K562 (cell line): ENCODE results near the gene LTBP1. TPM values are rescaled to one million over a fixed set of nuclear protein-coding genes. Genes with fewer than 3 reads are reported as not detected.
A peak's percentile ranks its signal among the peaks of the same experiment; 100 is the strongest.

ENCODE experiments used
- ATAC-seq: fragments of 200-7000 bp; cut with Tn5 transposase; 3 replicates; pipeline ENCODE4 v1.9.1; 2020; ENCODE audit warnings: moderate library complexity
- BruUV-seq: library from RNA; stranded (reverse); fragments of 400-500 nt; replicated peaks from 2 replicates; lab custom pipeline; 2021; lab: Mats Ljungman, UMichigan
- CTCF ChIA-PET: fragments of 300-600 bp; formaldehyde crosslinking; extraction: SDS; loops from one replicate; lab custom pipeline; 2021; ENCODE audit warnings: low intra/inter-chr PET ratio; lab: Yijun Ruan, JAX
- POLR2A ChIA-PET: fragments of 300-600, 350-650 bp; sonication (Branson Sonifier 250); formaldehyde crosslinking; extraction: SDS; loops from one replicate; lab custom pipeline; 2021; ENCODE audit warnings: antibody characterized with exemption, inconsistent platforms; lab: Yijun Ruan, JAX
- DNase-seq, 4 experiments: peaks; one replicate each; pipeline versions ENCODE4 v3.0.0 to v3.0.0-alpha.2; 2011 to 2018; ENCODE audit warnings: low spot score in 3 of 4, mixed read lengths in 3 of 4; ENCODE audit errors: extremely low read depth in 1 of 4
- FAIRE-seq: peaks from 2 replicates; lab custom pipeline; 2011; peaks lifted over from hg19 to GRCh38; lab: Jason Lieb, UNC
- H2AFZ ChIP-seq: 2 replicates; pipeline ENCODE4 v1.6.0; 2011; ENCODE audit warnings: low read depth, low read length, control low read depth, inconsistent platforms
- H3K27ac ChIP-seq: fragments of 200-600 bp; 3 replicates; pipeline ENCODE4 v1.8.0; 2011; ENCODE audit warnings: low read depth, mild to moderate bottlenecking, control low read depth, inconsistent platforms, low read length, moderate library complexity, mixed read lengths; ENCODE audit errors: extremely low read depth
- H3K27me3 ChIP-seq, 2 experiments: fragments of 300-600 bp in 1 of 2; 2 replicates in 1 of 2; 3 replicates in 1 of 2; pipeline versions ENCODE4 v1.6.0 to v1.8.0; 2011; ENCODE audit warnings: inconsistent platforms in 2 of 2, low read length in 2 of 2, mild to moderate bottlenecking in 1 of 2, mixed read lengths in 1 of 2, moderate library complexity in 1 of 2; ENCODE audit not compliant: control insufficient read depth in 2 of 2, insufficient read depth in 2 of 2
- H3K36me3 ChIP-seq: fragments of 300-600 bp; 3 replicates; pipeline ENCODE4 v1.8.0; 2011; ENCODE audit warnings: mild to moderate bottlenecking, low read length, inconsistent platforms; ENCODE audit not compliant: control insufficient read depth, insufficient read depth
- H3K4me1 ChIP-seq, 2 experiments: fragments of 200-600 bp in 1 of 2; replicated peaks in 1 of 2; 2 replicates in 1 of 2; 3 replicates in 1 of 2; pipeline versions ENCODE4 v1.5.1 to v1.8.0; 2011; ENCODE audit warnings: inconsistent platforms in 2 of 2, low read length in 2 of 2, mild to moderate bottlenecking in 1 of 2, mixed read lengths in 1 of 2, moderate library complexity in 1 of 2; ENCODE audit not compliant: control insufficient read depth in 2 of 2, insufficient read depth in 2 of 2
- H3K4me2 ChIP-seq: 2 replicates; pipeline ENCODE4 v1.6.1; 2011; ENCODE audit warnings: low read length, control low read depth, inconsistent platforms, mixed read lengths; ENCODE audit not compliant: insufficient read depth
- H3K4me3 ChIP-seq: fragments of 200-600 bp; sonication (generic), shearing (Covaris generic); 2 replicates; pipeline ENCODE4 v1.5.1; 2016; ENCODE audit warnings: control low read depth, inconsistent platforms
- H3K79me2 ChIP-seq: fragments of 200-600 bp; 3 replicates; pipeline ENCODE4 v1.8.0; 2011; ENCODE audit warnings: low read length, inconsistent platforms; ENCODE audit not compliant: control insufficient read depth, insufficient read depth
- H3K9ac ChIP-seq, 2 experiments: 2 replicates each; pipeline versions ENCODE4 v1.6.0 to v1.6.1; 2011; ENCODE audit warnings: low read depth in 2 of 2, low read length in 2 of 2, control low read depth in 1 of 2, inconsistent platforms in 1 of 2, mild to moderate bottlenecking in 1 of 2, mixed read lengths in 1 of 2; ENCODE audit not compliant: insufficient read depth in 1 of 2
- H3K9me1 ChIP-seq: one replicate; pipeline ENCODE4 v1.6.0; 2011; ENCODE audit warnings: inconsistent platforms, mild to moderate bottlenecking, low read length, moderate library complexity; ENCODE audit not compliant: control insufficient read depth, insufficient read depth
- H3K9me3 ChIP-seq: replicated peaks from 2 replicates; pipeline ENCODE4 v1.5.1; 2011; ENCODE audit warnings: low read depth, low read length, inconsistent platforms; ENCODE audit not compliant: control insufficient read depth, insufficient read depth
- H4K20me1 ChIP-seq: replicated peaks from 2 replicates; pipeline ENCODE4 v1.6.1; 2011; ENCODE audit warnings: low read length, inconsistent platforms, mixed read lengths; ENCODE audit not compliant: control insufficient read depth, insufficient read depth
- CREBBP ChIP-seq: IDR thresholded peaks from one replicate; pipeline ENCODE4 v1.6.1; 2012; ENCODE audit warnings: low read depth, mild to moderate bottlenecking, control low read depth, inconsistent platforms, low read length
- FIP1L1 ChIP-seq: fragments of 200-400 bp; formaldehyde crosslinking; IDR thresholded peaks from 2 replicates; pipeline ENCODE4 v1.6.1; 2018; ENCODE audit warnings: mild to moderate bottlenecking, low read depth, low read length; ENCODE audit not compliant: poor library complexity, severe bottlenecking
- HDGF ChIP-seq: fragments of 450-650 bp; IDR thresholded peaks from 2 replicates; pipeline ENCODE4 v1.6.1; 2016
- KDM1A ChIP-seq, 2 experiments: fragments of 450-650 bp; IDR thresholded peaks; 2 replicates each; pipeline ENCODE4 v1.6.1; 2016; ENCODE audit warnings: mild to moderate bottlenecking in 2 of 2
- SRSF7 ChIP-seq: fragments of 200-400 bp; formaldehyde crosslinking; optimal IDR thresholded peaks from 2 replicates; pipeline ENCODE3; 2017; ENCODE audit warnings: mild to moderate bottlenecking, low read depth, low read length
- ZBTB26 ChIP-seq: fragments of 450-650 bp; formaldehyde crosslinking; IDR thresholded peaks from 2 replicates; pipeline ENCODE4 v1.4.0; 2022; ENCODE audit warnings: missing genetic modification characterization
- ZBTB8A ChIP-seq: fragments of 450-650 bp; IDR thresholded peaks from 2 replicates; pipeline ENCODE4 v1.6.1; 2018; ENCODE audit warnings: mild to moderate bottlenecking, moderate library complexity; ENCODE audit not compliant: partially characterized antibody
- ZKSCAN8 ChIP-seq: fragments of 200-800 bp; sonication (Bioruptor generic); IDR thresholded peaks from 2 replicates; pipeline ENCODE4 v1.6.1; 2016; ENCODE audit warnings: missing genetic modification characterization, missing compliant biosample characterization
- ZNF146 ChIP-seq: IDR thresholded peaks from one replicate; pipeline ENCODE4 v1.6.1; 2018; ENCODE audit warnings: missing compliant biosample characterization; ENCODE audit not compliant: unreplicated experiment
- ZNF449 ChIP-seq: fragments of 250-450 bp; sonication (Bioruptor Pico); IDR thresholded peaks from 2 replicates; pipeline ENCODE4 v1.8.0; 2022; ENCODE audit warnings: moderate library complexity, mild to moderate bottlenecking, inconsistent platforms
- ZNF785 ChIP-seq: fragments of 250-450 bp; sonication (Bioruptor Pico); IDR thresholded peaks from 2 replicates; pipeline ENCODE4 v1.4.0; 2020; ENCODE audit warnings: mild to moderate bottlenecking
- WGBS: fragments of 100-300 bp; shearing (Covaris generic); methylation state at CpG from one replicate; pipeline ENCODE4 v1.1.6; 2016; ENCODE audit warnings: low coverage, mixed read lengths; ENCODE audit not compliant: insufficient coverage; ENCODE audit errors: missing lambda C conversion rate; 5-methylcytosine and 5-hydroxymethylcytosine counted together
- in situ Hi-C: fragments of 300-500 bp; cut with MboI; formaldehyde crosslinking; loops from 4 replicates; pipeline ENCODE4 v1.15.0; 2018; ENCODE audit warnings: inconsistent platforms, mixed read lengths
- intact Hi-C: fragments of 100-400 bp; cut with micrococcal nuclease; formaldehyde crosslinking; loops from 2 replicates; pipeline ENCODE4 v1.14.2; 2022
- polyA plus RNA-seq, 8 experiments: library from polyadenylated mRNA; depleted of rRNA in 4 of 8; stranded (reverse) in 5 of 8; unstranded in 3 of 8; fragments of >200 nt; fragmentation: Nextera tagmentation in 2 of 8; fragmentation: Illumina TruSeq in 1 of 8; extraction: Ambion mirVana in 2 of 8; extraction: Trizol in 1 of 8; gene quantifications; 2 replicates each; pipeline versions ENCODE4 v1.2.1 to v1.2.3, GENCODE V29; 2011 to 2014; ENCODE audit warnings: inconsistent platforms in 1 of 8, missing spikeins in 1 of 8
- total RNA-seq, 7 experiments: library from RNA; depleted of rRNA in 6 of 7; stranded (reverse); fragments of >200 nt in 6 of 7; fragmentation: Illumina TruSeq in 2 of 7; extraction: Trizol in 2 of 7; gene quantifications; 2 replicates each; pipeline versions ENCODE4 v1.2.1 to v1.2.3, GENCODE V29; 2011 to 2021; ENCODE audit warnings: low replicate concordance in 1 of 7
- TF ChIP-seq, protein P1 (sequence below): fragments of 250-450 bp; sonication (Bioruptor Pico); IDR thresholded peaks from 2 replicates; pipeline ENCODE4 v1.5.0; 2021
- TF ChIP-seq, protein P2 (sequence below): fragments of 250-450 bp; sonication (Bioruptor Pico); IDR thresholded peaks from 2 replicates; pipeline ENCODE4 v1.8.0; 2021; ENCODE audit warnings: moderate library complexity, mild to moderate bottlenecking, inconsistent platforms
- TF ChIP-seq, protein P3 (sequence below): IDR thresholded peaks from 2 replicates; pipeline ENCODE4 v1.6.1; 2012; ENCODE audit warnings: low read depth, low read length, improper control_type of control experiment, borderline replicate concordance

LTBP1 gene
- total and polyA plus RNA-seq, 9 of the 15 experiments (the other 6 are each of a cell fraction or from before 2014, with no cell fraction given) = 3.6 to 16.4 (median 8.5) TPM

DNA sequence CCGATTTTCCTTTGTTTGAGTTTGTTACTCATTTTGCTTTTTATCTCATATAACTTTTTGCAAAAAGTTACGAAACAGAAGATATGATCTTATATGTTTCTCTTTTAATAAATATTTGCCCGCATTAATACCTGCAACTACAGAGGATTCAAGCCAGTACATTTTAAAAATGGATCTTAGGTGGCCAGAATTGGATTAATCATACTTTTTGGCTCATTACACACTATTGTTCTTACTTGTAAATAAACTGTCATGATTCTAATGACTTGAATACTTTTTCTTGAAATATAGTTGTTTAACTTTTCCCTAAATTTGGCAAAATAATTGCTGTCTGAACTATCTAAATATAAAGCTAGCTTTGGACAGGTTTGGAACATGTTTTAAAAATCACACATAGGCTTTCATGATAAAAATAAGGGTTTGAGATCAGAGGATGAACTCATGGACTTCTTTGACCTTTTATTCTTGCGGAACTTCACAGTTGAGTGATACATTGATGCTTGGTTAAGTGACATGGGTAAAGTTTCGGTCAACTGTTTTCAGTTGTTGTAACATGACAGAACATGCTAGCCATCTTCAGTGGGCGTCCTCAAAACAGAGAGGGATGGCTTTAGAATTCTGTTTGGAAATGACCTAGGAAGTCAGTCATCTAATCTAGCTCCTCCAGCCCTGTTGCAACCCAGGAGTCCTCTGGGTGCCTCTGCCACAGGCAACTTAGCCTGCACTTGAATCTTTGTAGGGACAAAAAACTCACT is 44.5 kb downstream of the LTBP1 start (continued):
- TF ChIP-seq, protein P1, sequence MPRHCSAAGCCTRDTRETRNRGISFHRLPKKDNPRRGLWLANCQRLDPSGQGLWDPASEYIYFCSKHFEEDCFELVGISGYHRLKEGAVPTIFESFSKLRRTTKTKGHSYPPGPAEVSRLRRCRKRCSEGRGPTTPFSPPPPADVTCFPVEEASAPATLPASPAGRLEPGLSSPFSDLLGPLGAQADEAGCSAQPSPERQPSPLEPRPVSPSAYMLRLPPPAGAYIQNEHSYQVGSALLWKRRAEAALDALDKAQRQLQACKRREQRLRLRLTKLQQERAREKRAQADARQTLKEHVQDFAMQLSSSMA = no peak
- no peak for TF ChIP-seq ZKSCAN8 (CRISPR knock-in tag)

- FAIRE-seq = no peak
- Histone ChIP-seq H3K9ac (peak overlapping the region in 1 of 2 experiments; percentile 2; a peak in 1 of 4 replicates), H3K79me2 (no peaks in the 10 kb centered on the region; the same call in 2 of the 3 replicates)
- no peak for TF ChIP-seq KDM1A (IDR thresholded peaks at IDR 0.05)
- TF ChIP-seq, protein P2, sequence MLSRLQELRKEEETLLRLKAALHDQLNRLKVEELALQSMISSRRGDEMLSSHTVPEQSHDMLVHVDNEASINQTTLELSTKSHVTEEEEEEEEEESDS (CRISPR knock-in tag) = no peak
- TF ChIP-seq ZBTB8A = no peak
- no peak for TF ChIP-seq ZNF146 (CRISPR knock-in tag)
- no peak for TF ChIP-seq HDGF
- no peak for TF ChIP-seq ZNF449 (CRISPR knock-in tag)
- no peak for TF ChIP-seq FIP1L1
- no peak for TF ChIP-seq ZNF785 (CRISPR knock-in tag)
- TF ChIP-seq, protein P3, sequence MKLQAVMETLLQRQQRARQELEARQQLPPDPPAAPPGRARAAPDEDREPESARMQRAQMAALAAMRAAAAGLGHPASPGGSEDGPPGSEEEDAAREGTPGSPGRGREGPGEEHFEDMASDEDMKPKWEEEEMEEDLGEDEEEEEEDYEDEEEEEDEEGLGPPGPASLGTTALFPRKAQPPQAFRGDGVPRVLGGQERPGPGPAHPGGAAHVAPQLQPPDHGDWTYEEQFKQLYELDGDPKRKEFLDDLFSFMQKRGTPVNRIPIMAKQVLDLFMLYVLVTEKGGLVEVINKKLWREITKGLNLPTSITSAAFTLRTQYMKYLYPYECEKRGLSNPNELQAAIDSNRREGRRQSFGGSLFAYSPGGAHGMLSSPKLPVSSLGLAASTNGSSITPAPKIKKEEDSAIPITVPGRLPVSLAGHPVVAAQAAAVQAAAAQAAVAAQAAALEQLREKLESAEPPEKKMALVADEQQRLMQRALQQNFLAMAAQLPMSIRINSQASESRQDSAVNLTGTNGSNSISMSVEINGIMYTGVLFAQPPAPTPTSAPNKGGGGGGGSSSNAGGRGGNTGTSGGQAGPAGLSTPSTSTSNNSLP = no peak
- no peak for TF ChIP-seq ZBTB26
- no peak for TF ChIP-seq CREBBP
- TF ChIP-seq SRSF7 = no peak
Observed at GRCh38 chr2:32993005-32993539, 46.3 kb downstream of the LTBP1 start.

More at GRCh38 chr2:32993005-32993539, 46.3 kb downstream of the LTBP1 start:
- no peaks in the 10 kb centered on the region for H3K36me3 ChIP-seq
- in situ Hi-C loops (no loop called here), intact Hi-C loops (no loop called here)
- H3K27ac ChIP-seq = no peak overlapping the region
- no peak overlapping the region for H3K4me2 ChIP-seq
- H3K9me1 ChIP-seq = no peaks in the 10 kb centered on the region
- ATAC-seq (no peak), DNase-seq (no peak)
- ChIA-PET POLR2A (interaction anchor here (0.6 kb wide), 1 partner anchor 9 kb away, joined by 3 read pairs; no protein-coding TSS in a partner anchor), CTCF (no interaction called here)
- peaks cover 0 to 5% of the 10 kb centered on the region in 2 experiments; a peak in 2 of 5 replicates for H3K4me1 ChIP-seq
- H3K9me3 ChIP-seq = no peaks in the 10 kb centered on the region
- H3K4me3 ChIP-seq = no peak overlapping the region
- BruUV-seq = no TSS peak
- no peaks in the 10 kb centered on the region for H4K20me1 ChIP-seq
- 57% methylated on average over 8 of the region's 8 CpGs for WGBS
- no peak overlapping the region for H2AFZ ChIP-seq
- no peaks in the 10 kb centered on the region for H3K27me3 ChIP-seq
